DND-41 (cell line): Measurements from ENCODE around the gene OR8H2.
"Not testable (repeated sequence)": the region's sequence is repeated elsewhere in the genome, so short reads cannot be mapped to it uniquely, and the experiment has no call there.

Experiments used
- ATAC-seq: fragments of 200-7000 bp; cut with Tn5 transposase; 3 replicates; pipeline ENCODE4 v1.9.1; 2021; ENCODE audit warnings: low read depth; ENCODE audit not compliant: insufficient read depth
- DNase-seq: peaks from one replicate; pipeline ENCODE4 v3.0.0-alpha.2; 2020
- H2AFZ ChIP-seq: 2 replicates; pipeline ENCODE4 v1.6.0; 2012; ENCODE audit warnings: low read depth, low read length
- H3K27ac ChIP-seq: 2 replicates; pipeline ENCODE4 v1.5.1; 2012; ENCODE audit warnings: low read length, inconsistent platforms
- H3K27me3 ChIP-seq: fragments of 200-600 bp; sonication (generic); 2 replicates; pipeline ENCODE4 v1.6.0; 2012; ENCODE audit warnings: low read length, mild to moderate bottlenecking, inconsistent platforms; ENCODE audit not compliant: insufficient read depth, poor library complexity
- H3K36me3 ChIP-seq: 2 replicates; pipeline ENCODE4 v1.5.1; 2012; ENCODE audit warnings: low read length, inconsistent platforms; ENCODE audit not compliant: insufficient read depth
- H3K4me1 ChIP-seq: 2 replicates; pipeline ENCODE4 v1.5.1; 2012; ENCODE audit warnings: mild to moderate bottlenecking, low read length; ENCODE audit not compliant: insufficient read depth
- H3K4me2 ChIP-seq: 2 replicates; pipeline ENCODE4 v1.6.0; 2012; ENCODE audit warnings: mild to moderate bottlenecking, moderate library complexity, low read length, inconsistent platforms; ENCODE audit not compliant: insufficient read depth
- H3K4me3 ChIP-seq, 2 experiments: fragments of 200-600 bp in 1 of 2; shearing (Covaris generic) in 1 of 2; 2 replicates each; pipeline ENCODE4 v1.5.1; 2012 to 2016; ENCODE audit warnings: inconsistent platforms in 2 of 2, low read length in 2 of 2, mild to moderate bottlenecking in 2 of 2, low read depth in 1 of 2, moderate library complexity in 1 of 2
- H3K79me2 ChIP-seq: 2 replicates; pipeline ENCODE4 v1.6.0; 2012; ENCODE audit warnings: low read length, inconsistent platforms; ENCODE audit not compliant: insufficient read depth
- H3K9ac ChIP-seq: 2 replicates; pipeline ENCODE4 v1.6.0; 2012; ENCODE audit warnings: low read depth, mild to moderate bottlenecking, inconsistent platforms, low read length, moderate library complexity
- H3K9me3 ChIP-seq: 2 replicates; pipeline ENCODE4 v1.5.1; 2012; ENCODE audit warnings: low read length, moderate library complexity, mild to moderate bottlenecking, inconsistent platforms; ENCODE audit not compliant: insufficient read depth, severe bottlenecking
- H4K20me1 ChIP-seq: 2 replicates; pipeline ENCODE4 v1.6.0; 2012; ENCODE audit warnings: low read length; ENCODE audit not compliant: insufficient read depth
- EZH2 ChIP-seq: IDR thresholded peaks from 3 replicates; pipeline ENCODE4 v1.6.1; 2012; ENCODE audit warnings: borderline replicate concordance, low read depth, mild to moderate bottlenecking, moderate library complexity, low read length, inconsistent platforms; ENCODE audit not compliant: severe bottlenecking
- TF ChIP-seq, protein P1 (sequence below): IDR thresholded peaks from 2 replicates; pipeline ENCODE4 v1.5.1; 2012; ENCODE audit warnings: borderline replicate concordance, low read length, moderate library complexity, mild to moderate bottlenecking; ENCODE audit not compliant: poor library complexity, severe bottlenecking; ENCODE audit errors: extremely low read depth

Gene OR8H2

DNA sequence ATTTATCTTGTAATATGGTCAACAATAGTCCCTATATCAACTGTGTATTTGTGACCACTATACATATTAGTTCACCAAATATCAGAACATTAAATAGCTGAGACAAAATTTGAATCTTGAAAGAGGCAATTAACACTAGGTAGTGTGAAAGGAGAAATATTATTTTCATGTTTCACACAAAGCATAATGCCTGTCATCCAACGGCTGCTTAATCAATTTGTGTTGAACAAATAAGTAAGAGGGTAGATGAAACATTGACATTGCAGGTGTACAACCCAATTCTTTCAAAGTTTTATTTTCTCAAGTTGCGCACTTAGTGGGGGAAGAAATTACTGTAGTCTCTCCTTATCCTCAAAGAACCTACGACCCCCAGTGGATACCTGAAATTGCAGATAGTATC, 13.8 kb upstream of the OR8H2 start:
- H3K4me1 ChIP-seq = no peaks in the 10 kb centered on the region
- TF ChIP-seq, protein P1, sequence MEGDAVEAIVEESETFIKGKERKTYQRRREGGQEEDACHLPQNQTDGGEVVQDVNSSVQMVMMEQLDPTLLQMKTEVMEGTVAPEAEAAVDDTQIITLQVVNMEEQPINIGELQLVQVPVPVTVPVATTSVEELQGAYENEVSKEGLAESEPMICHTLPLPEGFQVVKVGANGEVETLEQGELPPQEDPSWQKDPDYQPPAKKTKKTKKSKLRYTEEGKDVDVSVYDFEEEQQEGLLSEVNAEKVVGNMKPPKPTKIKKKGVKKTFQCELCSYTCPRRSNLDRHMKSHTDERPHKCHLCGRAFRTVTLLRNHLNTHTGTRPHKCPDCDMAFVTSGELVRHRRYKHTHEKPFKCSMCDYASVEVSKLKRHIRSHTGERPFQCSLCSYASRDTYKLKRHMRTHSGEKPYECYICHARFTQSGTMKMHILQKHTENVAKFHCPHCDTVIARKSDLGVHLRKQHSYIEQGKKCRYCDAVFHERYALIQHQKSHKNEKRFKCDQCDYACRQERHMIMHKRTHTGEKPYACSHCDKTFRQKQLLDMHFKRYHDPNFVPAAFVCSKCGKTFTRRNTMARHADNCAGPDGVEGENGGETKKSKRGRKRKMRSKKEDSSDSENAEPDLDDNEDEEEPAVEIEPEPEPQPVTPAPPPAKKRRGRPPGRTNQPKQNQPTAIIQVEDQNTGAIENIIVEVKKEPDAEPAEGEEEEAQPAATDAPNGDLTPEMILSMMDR = peak; percentile 37
- TF ChIP-seq EZH2 = no peak
- H3K4me3 ChIP-seq = no peak overlapping the region
- no peak overlapping the region for H3K9ac ChIP-seq
- no peak overlapping the region for H2AFZ ChIP-seq
- DNase-seq = no peak
- no peaks in the 10 kb centered on the region for H3K27me3 ChIP-seq
- no peak overlapping the region for H3K27ac ChIP-seq
- H4K20me1 ChIP-seq = no peaks in the 10 kb centered on the region
- no peaks in the 10 kb centered on the region for H3K79me2 ChIP-seq
- ATAC-seq = no peak
- H3K4me2 ChIP-seq = no peak overlapping the region
- H3K9me3 ChIP-seq = no peaks in the 10 kb centered on the region
- no peaks in the 10 kb centered on the region for H3K36me3 ChIP-seq

DNA sequence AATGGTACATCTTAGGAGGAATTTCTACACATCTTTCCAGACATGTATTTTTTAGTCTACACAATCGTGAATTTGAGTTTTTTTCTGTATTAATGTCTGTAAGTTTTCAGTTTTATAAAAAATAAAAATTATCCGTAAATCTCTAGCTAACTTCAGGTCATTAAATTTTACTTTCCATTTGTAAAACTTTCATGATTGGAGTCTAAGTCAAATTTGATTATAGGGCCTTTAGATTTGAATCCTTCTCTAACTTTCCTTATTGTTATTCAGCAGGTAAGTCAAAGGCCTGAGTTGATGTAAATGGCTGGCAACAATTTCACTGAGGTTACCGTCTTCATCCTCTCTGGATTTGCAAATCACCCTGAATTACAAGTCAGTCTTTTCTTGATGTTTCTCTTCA, 10.5 kb upstream of the OR8H2 start, which contains the start of gene OR8I2:
OR8I2 (plus strand) TSS at position 301 of the 400 bp plus-strand sequence; CDS start at position 301, 0 bp downstream.
- no peak for DNase-seq
- Histone ChIP-seq H2AFZ (no peak within 1 kb of the TSS), H3K9ac (no peak within 1 kb of the TSS), H3K4me1 (no peaks in the 10 kb centered on the region), H3K9me3 (no peaks in the 10 kb centered on the region), H3K27ac (no peak within 1 kb of the TSS), H3K79me2 (no peaks in the 10 kb centered on the region), H3K36me3 (no peaks in the 10 kb centered on the region), H3K4me3 (no peak within 1 kb of the TSS), H3K27me3 (no peaks in the 10 kb centered on the region), H4K20me1 (no peaks in the 10 kb centered on the region), H3K4me2 (no peak within 1 kb of the TSS)
- no peak for TF ChIP-seq EZH2
- ATAC-seq = no peak

DNA sequence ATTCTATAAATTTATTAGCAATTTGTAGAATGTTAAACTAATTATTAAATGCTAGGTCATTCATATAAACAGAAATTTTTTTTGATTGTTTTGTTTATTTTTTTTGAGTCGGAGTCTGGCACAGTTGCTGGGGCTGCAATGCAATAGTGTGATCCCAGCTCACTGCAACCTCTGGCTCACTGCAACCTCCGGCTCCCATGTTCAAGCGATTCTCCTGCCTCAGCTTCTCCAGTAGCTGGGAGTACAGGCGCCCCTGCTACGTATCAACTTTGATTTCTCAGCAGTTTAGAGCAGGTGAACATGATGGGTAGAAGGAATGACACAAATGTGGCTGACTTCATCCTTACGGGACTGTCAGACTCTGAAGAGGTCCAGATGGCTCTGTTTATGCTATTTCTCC, 18.6 kb downstream of the OR8H2 start, which contains the start of gene OR8H3:
OR8H3 (plus strand) TSS at position 301 of the 400 bp plus-strand sequence; CDS start at position 301, 0 bp downstream.
- Histone ChIP-seq H3K9ac (no peak within 1 kb of the TSS), H3K79me2 (no peaks in the 10 kb centered on the region), H3K9me3 (no peaks in the 10 kb centered on the region), H3K36me3 (no peaks in the 10 kb centered on the region), H3K4me2 (no peak within 1 kb of the TSS), H3K4me1 (no peaks in the 10 kb centered on the region), H2AFZ (no peak within 1 kb of the TSS), H3K27ac (no peak within 1 kb of the TSS), H4K20me1 (no peaks in the 10 kb centered on the region), H3K4me3 (no peak within 1 kb of the TSS), H3K27me3 (no peaks in the 10 kb centered on the region)
- ATAC-seq = no peak
- TF ChIP-seq, protein P1 = no peak
- TF ChIP-seq EZH2 = no peak
- no peak for DNase-seq

DNA sequence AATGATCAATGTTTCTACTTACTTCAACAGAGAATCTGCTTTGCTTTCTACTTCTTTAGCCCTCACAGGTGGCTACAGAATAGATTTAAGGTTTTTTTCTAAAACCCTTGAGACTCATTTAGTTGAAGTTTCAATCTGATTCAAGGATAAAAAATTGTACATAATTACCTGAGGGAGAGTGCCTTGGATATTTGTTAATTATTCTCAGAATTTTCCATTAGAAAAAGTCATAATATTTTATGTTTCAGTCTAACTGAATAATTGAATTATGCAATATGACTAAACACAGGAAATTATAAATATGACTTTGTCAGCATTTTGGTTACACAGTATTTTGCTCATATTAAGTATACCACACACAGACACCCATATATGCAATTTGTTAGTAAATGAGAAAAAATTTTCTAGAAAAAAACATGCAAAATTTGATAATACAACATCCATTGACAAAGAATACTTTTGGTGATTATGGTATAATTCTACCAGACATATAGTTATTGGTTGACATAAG, 36.7 kb downstream of the OR8H2 start, which contains the start of gene OR8J3:
OR8J3 (minus strand) TSS at position 51 of the 511 bp plus-strand sequence. CDS start 2,483 bp downstream, outside the sequence.
- Histone ChIP-seq H3K9me3 (no peaks in the 10 kb centered on the region), H4K20me1 (no peaks in the 10 kb centered on the region), H3K4me3 (no peak within 1 kb of the TSS), H3K9ac (no peak within 1 kb of the TSS), H2AFZ (no peak within 1 kb of the TSS), H3K27me3 (no peaks in the 10 kb centered on the region), H3K36me3 (no peaks in the 10 kb centered on the region), H3K27ac (no peak within 1 kb of the TSS), H3K4me2 (no peak within 1 kb of the TSS), H3K79me2 (no peaks in the 10 kb centered on the region), H3K4me1 (no peaks in the 10 kb centered on the region)
- DNase-seq (no peak), ATAC-seq (no peak)
- TF ChIP-seq, protein P1 = no peak
- no peak for TF ChIP-seq EZH2

DNA sequence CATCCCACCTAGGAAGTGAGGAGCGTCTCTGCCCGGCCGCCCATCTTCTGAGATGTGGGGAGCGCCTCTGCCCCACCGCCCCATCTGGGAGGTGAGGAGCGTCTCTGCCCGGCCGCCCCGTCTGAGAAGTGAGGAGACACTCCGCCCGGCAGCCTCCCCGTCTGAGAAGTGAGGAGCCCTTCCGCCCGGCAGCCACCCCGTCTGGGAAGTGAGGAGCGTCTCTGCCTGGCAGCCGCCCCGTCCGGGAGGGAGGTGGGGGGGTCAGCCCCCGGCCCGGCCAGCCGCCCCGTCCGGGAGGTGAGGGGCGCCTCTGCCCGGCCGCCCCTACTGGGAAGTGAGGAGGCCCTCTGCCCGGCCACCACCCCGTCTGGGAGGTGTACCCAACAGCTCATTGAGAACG, 40.2 kb downstream of the OR8H2 start:
- H4K20me1 ChIP-seq, H3K4me2 ChIP-seq, ATAC-seq, H3K4me1 ChIP-seq, H3K79me2 ChIP-seq, H3K36me3 ChIP-seq, H3K9ac ChIP-seq, DNase-seq, H3K4me3 ChIP-seq, H2AFZ ChIP-seq, H3K27ac ChIP-seq, H3K9me3 ChIP-seq, H3K27me3 ChIP-seq: not testable (repeated sequence)
